Measurements from ENCODE around the gene GPBP1.

GRCh38 chr5:57207007-57207653 lies 33.3 kb downstream of the GPBP1 start:
- TF ChIP-seq CTCF (IDR thresholded peaks at IDR 0.05; ENCODE audit: insufficient read depth, low read length, poor library complexity, severe bottlenecking) (no peak), EZH2phosphoT487 (conservative IDR thresholded peaks at IDR 0.05; ENCODE audit: low read length) (no peak)
